Left kidney (tissue), 2 donors: ENCODE data around the gene ADIPOR2. TPM values are rescaled to one million over a fixed set of nuclear protein-coding genes. Genes with fewer than 3 reads are reported as not detected.

Source experiments
- DNase-seq: peaks from one replicate; pipeline ENCODE4 v3.0.0-alpha.2; 2013
- polyA plus RNA-seq: library from polyadenylated mRNA; unstranded; fragments of 120-200 nt; gene quantifications from one replicate; pipeline ENCODE4 v1.2.1, GENCODE V29; 2013; ENCODE audit not compliant: insufficient read length

ADIPOR2 gene
- polyA plus RNA-seq, 1 donor = 49.2 TPM

- DNase-seq = no peak
These were observed 139.6 kb downstream of the ADIPOR2 start for GRCh38 chr12:1830401-1830845.

- DNase-seq = peak; percentile 87
These were observed 140.4 kb downstream of the ADIPOR2 start for GRCh38 chr12:1830981-1831963.

DNA sequence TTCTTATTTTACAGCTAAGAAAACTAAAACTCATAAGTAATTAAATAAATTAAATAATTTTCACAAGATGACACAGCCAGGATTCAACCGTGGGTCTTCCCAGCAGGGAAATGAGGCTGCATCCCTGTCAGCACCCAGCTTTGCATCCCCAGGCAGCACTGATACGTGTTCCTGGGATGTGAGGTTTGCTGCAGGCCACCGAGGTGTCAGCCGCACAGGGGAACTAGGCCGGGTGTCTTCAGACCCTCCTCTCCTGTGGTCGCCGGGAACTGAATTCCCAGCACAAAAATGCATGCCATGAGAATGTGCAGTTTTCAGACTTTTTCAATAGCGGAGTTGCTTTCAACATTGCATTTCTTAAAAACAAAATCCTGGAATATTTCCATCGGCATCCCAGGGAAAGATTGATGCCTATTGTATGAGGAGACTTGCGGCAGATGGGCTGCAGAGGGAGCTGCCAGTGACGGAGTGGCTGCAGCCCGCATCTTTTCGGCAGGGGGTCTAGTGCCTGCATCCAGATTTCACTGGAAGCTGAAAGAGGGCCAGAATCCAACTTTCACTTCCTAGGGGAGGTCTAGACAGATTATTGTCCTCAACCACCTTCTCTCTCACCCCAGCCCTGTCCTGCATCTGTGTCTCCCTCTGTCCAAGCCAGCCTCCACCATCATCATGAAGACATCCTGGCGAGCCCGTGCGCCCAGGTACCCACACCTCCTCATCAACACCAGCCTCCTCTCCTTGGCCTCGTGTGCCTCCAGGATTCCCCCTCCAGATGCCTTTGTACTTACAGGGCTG, 142.1 kb downstream of the ADIPOR2 start:
- no peak for DNase-seq

- DNase-seq = no peak
These were observed 142.7 kb downstream of the ADIPOR2 start for GRCh38 chr12:1833596-1834028.

DNA sequence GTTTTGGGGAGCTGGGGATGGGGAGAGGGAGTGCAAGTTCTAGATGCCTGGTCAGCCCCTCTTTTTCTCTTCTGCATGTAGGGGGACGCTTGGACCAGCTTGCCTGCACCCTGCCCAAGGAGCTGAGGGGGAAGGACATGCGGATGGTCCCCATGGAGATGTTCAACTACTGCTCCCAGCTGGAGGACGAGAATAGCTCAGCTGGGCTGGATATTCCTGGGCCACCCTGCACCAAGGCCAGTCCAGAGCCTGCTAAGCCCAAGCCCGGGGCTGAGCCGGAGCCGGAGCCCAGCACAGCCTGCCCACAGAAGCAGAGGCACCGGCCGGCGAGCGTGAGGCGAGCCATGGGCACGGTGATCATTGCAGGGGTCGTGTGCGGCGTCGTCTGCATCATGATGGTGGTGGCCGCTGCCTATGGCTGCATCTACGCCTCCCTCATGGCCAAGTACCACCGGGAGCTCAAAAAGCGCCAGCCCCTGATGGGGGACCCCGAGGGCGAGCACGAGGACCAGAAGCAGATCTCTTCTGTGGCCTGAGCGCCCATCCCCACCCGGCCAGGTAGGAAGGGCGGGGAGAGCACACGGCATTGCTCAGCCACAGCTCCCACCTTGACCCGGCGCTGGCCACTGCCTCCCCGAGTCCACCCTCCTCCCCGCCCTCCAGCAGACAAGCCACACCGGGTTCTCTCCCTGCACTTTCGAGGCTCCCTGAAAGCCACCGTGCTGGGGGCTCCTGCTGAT, 143.5 kb downstream of the ADIPOR2 start:
- no peak for DNase-seq

GRCh38 chr12:1835211-1836131, 144.6 kb downstream of the ADIPOR2 start:
- no peak for DNase-seq

- no peak for DNase-seq
These were observed 145.5 kb downstream of the ADIPOR2 start for GRCh38 chr12:1836241-1836803.

DNA sequence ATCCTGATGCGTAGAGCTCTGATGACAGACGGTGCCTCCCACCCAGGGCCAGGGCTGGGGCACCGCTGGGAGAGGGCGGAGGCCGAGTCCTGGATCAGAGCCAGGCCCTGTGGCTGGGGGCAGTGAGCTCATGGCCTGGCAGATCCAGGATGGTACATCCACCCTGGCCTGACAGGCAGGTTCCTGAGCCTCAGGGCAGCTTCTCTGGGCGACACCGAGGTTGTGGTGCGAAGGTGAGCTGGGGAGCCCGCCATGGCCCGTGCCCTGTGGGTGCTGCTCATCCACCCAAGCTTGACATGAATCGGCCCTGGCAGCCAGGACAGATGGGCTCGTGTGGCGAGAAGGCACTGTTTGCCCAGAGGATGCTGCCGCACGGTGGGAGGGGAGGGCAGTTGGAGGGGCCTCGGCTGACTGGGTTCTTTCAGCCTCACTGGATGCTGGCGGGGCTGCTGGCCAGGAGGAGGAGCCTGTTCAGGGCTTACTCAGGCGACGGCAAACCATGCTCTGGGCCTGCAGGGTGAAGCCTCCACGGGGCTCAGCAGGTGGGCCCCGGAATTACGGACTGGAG, 146.1 kb downstream of the ADIPOR2 start:
- no peak for DNase-seq

DNA sequence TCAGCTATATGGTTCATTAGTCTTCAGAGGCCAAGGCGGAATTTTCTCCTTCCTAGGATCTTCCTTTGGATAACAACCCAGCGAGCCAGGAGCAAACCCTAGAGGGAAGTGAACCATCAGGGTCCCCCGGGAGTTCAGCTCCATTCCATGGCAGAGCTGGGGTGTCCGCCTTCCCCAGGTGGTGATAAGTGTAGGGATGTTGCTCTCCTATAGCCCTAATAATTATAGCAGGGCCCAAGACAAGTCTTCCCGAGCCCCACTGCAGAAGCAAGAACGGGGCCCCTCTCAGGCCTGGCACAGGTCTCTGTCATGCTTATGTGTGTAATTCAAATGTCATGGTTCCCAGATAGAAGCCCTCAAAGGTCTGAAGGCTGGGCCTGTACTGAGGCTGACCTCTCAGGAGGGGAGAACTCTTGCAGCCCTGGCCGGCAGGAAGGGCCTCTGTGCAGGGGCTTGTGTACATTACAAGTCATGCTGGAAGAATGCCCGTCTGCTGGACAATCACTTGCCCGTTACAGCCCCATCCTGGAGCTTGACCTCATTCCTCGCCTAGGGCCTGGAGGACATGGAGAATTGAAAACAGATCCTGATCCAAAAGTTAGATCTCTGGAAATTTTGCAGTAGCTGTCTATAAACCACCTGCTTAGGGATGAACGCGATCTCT, 146.8 kb downstream of the ADIPOR2 start:
- no peak for DNase-seq

Other genes with a start within 250 kb of the ADIPOR2 start
- 9.9 TPM for gene FBXL14, start 96.5 kb upstream of the ADIPOR2 start, polyA plus RNA-seq
- 5.5 TPM for gene WNT5B, start 61.8 kb upstream of the ADIPOR2 start, polyA plus RNA-seq
- 0.62 TPM for gene LRTM2, start 129.5 kb downstream of the ADIPOR2 start, polyA plus RNA-seq
- 1.9 TPM for gene CACNA2D4, start 227.6 kb downstream of the ADIPOR2 start, polyA plus RNA-seq